ENCODE data around the gene MAPKAP1. TPM values are rescaled to one million over a fixed set of nuclear protein-coding genes. Genes with fewer than 3 reads are reported as not detected.
A peak's percentile ranks its signal among the peaks of the same experiment; 100 is the strongest.

The MAPKAP1 gene
- total and polyA plus RNA-seq, 2 of the 13 experiments (the other 11 are each of a cell fraction or from before 2014, with no cell fraction given), result 45.0 to 64.3 TPM

DNA sequence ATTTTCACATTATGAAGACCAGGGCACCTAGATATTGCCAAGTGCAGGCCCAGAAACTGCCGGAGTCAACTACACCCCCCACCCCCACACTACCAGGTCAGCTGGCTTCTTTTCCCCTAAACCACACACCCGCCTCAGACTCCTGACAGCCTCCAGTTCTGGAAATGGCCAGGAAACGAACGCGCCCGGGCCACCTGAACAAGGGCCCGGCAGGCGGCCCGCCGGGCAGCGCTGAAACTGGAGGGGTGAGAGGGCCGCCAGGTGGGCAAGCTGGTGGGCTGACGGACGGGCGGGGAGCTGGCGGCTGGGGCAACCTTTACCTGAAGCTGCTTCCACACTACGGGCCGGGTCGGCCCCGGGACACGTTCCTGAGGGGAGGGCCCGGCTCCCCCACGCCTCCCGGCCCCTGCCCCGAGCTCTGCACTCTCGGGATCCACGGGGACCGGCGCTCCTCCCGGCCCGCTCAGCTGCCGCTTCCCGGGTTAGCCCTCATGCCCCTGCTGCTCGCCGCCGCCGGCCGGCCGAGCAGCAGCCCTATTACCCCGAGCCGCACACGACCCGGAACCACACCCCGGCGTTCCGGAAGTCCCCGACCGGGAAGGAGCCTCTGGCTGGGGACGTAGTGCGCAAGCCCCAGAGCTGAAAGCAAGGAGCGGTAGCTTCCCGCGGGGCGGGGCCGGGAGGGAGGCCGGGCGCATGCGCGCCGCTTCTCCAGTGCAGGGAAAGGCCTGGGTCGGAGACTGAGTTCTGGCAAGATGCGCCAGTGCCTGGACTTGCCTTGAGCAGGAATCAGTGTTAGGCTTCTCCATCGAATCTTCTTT is at the start of gene MAPKAP1 (continued):
- TF ChIP-seq, protein P1, sequence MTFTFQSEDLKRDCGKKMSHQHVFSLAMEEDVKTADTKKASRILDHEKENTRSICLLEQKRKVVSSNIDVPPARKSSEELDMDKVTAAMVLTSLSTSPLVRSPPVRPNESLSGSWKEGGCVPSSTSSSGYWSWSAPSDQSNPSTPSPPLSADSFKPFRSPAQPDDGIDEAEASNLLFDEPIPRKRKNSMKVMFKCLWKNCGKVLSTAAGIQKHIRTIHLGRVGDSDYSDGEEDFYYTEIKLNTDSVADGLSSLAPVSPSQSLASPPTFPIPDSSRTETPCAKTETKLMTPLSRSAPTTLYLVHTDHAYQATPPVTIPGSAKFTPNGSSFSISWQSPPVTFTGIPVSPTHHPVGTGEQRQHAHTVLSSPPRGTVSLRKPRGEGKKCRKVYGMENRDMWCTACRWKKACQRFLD (CRISPR knock-in tag; IDR thresholded peaks at IDR 0.05; ENCODE audit: borderline replicate concordance), result peak; percentile 74; the same call in 1 of the 2 replicates
- TF ChIP-seq ZNF207 (IDR thresholded peaks at IDR 0.05; ENCODE audit: borderline replicate concordance) (no peak), RAD21 (CRISPR knock-in tag; IDR thresholded peaks at IDR 0.05) (no peak), ZNF761 (CRISPR knock-in tag; conservative IDR thresholded peaks at IDR 0.05) (no peak), PCBP2 (optimal IDR thresholded peaks at IDR 0.05; ENCODE audit: low read depth, low read length, poor library complexity, severe bottlenecking) (no peak), RBAK (CRISPR knock-in tag; IDR thresholded peaks at IDR 0.05) (no peak), CENPX (CRISPR knock-in tag; IDR thresholded peaks at IDR 0.05) (no peak), ZNF546 (CRISPR knock-in tag; conservative IDR thresholded peaks at IDR 0.05) (no peak), REPIN1 (CRISPR knock-in tag; IDR thresholded peaks at IDR 0.05; ENCODE audit: borderline replicate concordance, low read depth) (no peak), ZNF629 (CRISPR knock-in tag; conservative IDR thresholded peaks at IDR 0.05) (no peak), NR2F6 (IDR thresholded peaks at IDR 0.05) (no peak), NR2F6 (CRISPR knock-in tag; IDR thresholded peaks at IDR 0.05) (no peak), ZSCAN29 (CRISPR knock-in tag; conservative IDR thresholded peaks at IDR 0.05) (no peak), KDM2A (CRISPR knock-in tag; IDR thresholded peaks at IDR 0.05; ENCODE audit: borderline replicate concordance, low read depth) (peak; percentile 87), ZNF143 (CRISPR knock-in tag; IDR thresholded peaks at IDR 0.05) (no peak), SNAPC2 (CRISPR knock-in tag; IDR thresholded peaks at IDR 0.05) (no peak), ELF1 (CRISPR knock-in tag; IDR thresholded peaks at IDR 0.05) (peak; percentile 95), PITX1 (CRISPR knock-in tag; IDR thresholded peaks at IDR 0.05) (peak; percentile 19; the same call in 1 of the 2 replicates)
- TF ChIP-seq, protein P2, sequence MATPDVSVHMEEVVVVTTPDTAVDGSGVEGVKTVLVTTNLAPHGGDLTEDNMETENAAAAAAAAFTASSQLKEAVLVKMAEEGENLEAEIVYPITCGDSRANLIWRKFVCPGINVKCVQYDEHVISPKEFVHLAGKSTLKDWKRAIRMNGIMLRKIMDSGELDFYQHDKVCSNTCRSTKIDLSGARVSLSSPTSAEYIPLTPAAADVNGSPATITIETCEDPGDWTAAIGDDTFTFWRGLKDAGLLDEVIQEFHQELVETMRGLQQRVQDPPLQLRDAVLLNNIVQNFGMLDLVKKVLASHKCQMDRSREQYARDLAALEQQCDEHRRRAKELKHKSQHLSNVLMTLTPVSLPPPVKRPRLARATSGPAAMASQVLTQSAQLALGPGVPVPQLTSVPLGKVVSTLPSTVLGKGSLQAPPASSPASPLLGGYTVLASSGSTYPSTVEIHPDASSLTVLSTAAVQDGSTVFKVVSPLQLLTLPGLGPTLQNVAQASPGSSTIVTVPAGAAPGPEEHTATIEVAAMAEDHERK (CRISPR knock-in tag; IDR thresholded peaks at IDR 0.05; ENCODE audit: low read depth), result 0 out of 2 replicates have a peak, but pooled peaks have one; percentile 57
- TF ChIP-seq, protein P3, sequence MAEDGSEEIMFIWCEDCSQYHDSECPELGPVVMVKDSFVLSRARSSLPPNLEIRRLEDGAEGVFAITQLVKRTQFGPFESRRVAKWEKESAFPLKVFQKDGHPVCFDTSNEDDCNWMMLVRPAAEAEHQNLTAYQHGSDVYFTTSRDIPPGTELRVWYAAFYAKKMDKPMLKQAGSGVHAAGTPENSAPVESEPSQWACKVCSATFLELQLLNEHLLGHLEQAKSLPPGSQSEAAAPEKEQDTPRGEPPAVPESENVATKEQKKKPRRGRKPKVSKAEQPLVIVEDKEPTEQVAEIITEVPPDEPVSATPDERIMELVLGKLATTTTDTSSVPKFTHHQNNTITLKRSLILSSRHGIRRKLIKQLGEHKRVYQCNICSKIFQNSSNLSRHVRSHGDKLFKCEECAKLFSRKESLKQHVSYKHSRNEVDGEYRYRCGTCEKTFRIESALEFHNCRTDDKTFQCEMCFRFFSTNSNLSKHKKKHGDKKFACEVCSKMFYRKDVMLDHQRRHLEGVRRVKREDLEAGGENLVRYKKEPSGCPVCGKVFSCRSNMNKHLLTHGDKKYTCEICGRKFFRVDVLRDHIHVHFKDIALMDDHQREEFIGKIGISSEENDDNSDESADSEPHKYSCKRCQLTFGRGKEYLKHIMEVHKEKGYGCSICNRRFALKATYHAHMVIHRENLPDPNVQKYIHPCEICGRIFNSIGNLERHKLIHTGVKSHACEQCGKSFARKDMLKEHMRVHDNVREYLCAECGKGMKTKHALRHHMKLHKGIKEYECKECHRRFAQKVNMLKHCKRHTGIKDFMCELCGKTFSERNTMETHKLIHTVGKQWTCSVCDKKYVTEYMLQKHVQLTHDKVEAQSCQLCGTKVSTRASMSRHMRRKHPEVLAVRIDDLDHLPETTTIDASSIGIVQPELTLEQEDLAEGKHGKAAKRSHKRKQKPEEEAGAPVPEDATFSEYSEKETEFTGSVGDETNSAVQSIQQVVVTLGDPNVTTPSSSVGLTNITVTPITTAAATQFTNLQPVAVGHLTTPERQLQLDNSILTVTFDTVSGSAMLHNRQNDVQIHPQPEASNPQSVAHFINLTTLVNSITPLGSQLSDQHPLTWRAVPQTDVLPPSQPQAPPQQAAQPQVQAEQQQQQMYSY (CRISPR knock-in tag; IDR thresholded peaks at IDR 0.05), result no peak
- TF ChIP-seq, protein P4, sequence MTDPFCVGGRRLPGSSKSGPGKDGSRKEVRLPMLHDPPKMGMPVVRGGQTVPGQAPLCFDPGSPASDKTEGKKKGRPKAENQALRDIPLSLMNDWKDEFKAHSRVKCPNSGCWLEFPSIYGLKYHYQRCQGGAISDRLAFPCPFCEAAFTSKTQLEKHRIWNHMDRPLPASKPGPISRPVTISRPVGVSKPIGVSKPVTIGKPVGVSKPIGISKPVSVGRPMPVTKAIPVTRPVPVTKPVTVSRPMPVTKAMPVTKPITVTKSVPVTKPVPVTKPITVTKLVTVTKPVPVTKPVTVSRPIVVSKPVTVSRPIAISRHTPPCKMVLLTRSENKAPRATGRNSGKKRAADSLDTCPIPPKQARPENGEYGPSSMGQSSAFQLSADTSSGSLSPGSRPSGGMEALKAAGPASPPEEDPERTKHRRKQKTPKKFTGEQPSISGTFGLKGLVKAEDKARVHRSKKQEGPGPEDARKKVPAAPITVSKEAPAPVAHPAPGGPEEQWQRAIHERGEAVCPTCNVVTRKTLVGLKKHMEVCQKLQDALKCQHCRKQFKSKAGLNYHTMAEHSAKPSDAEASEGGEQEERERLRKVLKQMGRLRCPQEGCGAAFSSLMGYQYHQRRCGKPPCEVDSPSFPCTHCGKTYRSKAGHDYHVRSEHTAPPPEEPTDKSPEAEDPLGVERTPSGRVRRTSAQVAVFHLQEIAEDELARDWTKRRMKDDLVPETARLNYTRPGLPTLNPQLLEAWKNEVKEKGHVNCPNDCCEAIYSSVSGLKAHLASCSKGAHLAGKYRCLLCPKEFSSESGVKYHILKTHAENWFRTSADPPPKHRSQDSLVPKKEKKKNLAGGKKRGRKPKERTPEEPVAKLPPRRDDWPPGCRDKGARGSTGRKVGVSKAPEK (CRISPR knock-in tag; IDR thresholded peaks at IDR 0.05; ENCODE audit: borderline replicate concordance), result no peak

Measured in HepG2 (cell line).